GM18861 (cell line): ENCODE results near the gene TRAPPC6A.
"Not testable (repeated sequence)": the region's sequence is repeated elsewhere in the genome, so short reads cannot be mapped to it uniquely, and the experiment has no call there.

Experiments
- ATAC-seq: cut with Tn5 transposase; IDR thresholded peaks from one replicate; pipeline ENCODE4 v1.9.1; 2021; ENCODE audit not compliant: unreplicated experiment

The TRAPPC6A gene

GRCh38 chr19:45133661-45134060 lies 44.4 kb downstream of the TRAPPC6A start:
- ATAC-seq: no peak

GRCh38 chr19:45130888-45131615 lies 47.0 kb downstream of the TRAPPC6A start:
- ATAC-seq: no peak

GRCh38 chr19:45130236-45130635 lies 47.8 kb downstream of the TRAPPC6A start:
- no peak for ATAC-seq

- no peak for ATAC-seq
These were observed 49.2 kb downstream of the TRAPPC6A start for GRCh38 chr19:45128806-45129205.

- ATAC-seq: no peak
These were observed 49.9 kb downstream of the TRAPPC6A start for GRCh38 chr19:45128146-45128545.

- ATAC-seq: no peak
These were observed 51.4 kb downstream of the TRAPPC6A start for GRCh38 chr19:45126654-45127053.

- peak; percentile 55 for ATAC-seq
These were observed 52.0 kb downstream of the TRAPPC6A start for GRCh38 chr19:45125975-45126493.

- ATAC-seq: no peak
These were observed 52.7 kb downstream of the TRAPPC6A start for GRCh38 chr19:45125360-45125759.

- ATAC-seq: no peak
These were observed 54.0 kb downstream of the TRAPPC6A start for GRCh38 chr19:45124021-45124420.

GRCh38 chr19:45123440-45123850 lies 54.6 kb downstream of the TRAPPC6A start:
- ATAC-seq: no peak

- ATAC-seq: no peak
These were observed 55.2 kb downstream of the TRAPPC6A start for GRCh38 chr19:45122832-45123231.

GRCh38 chr19:45121827-45122345 lies 56.2 kb downstream of the TRAPPC6A start:
- ATAC-seq: no peak

- no peak for ATAC-seq
These were observed 58.5 kb downstream of the TRAPPC6A start for GRCh38 chr19:45119582-45119981.

- not testable (repeated sequence) for ATAC-seq
These were observed 59.3 kb downstream of the TRAPPC6A start for GRCh38 chr19:45118591-45119355.

GRCh38 chr19:45118106-45118505 lies 59.9 kb downstream of the TRAPPC6A start:
- ATAC-seq: no peak

GRCh38 chr19:45117671-45118070 lies 60.4 kb downstream of the TRAPPC6A start:
- no peak for ATAC-seq

- ATAC-seq: no peak
These were observed 60.9 kb downstream of the TRAPPC6A start for GRCh38 chr19:45117167-45117594.

GRCh38 chr19:45115809-45116615 lies 62.0 kb downstream of the TRAPPC6A start:
- ATAC-seq: no peak

- no peak for ATAC-seq
These were observed 63.9 kb downstream of the TRAPPC6A start for GRCh38 chr19:45114116-45114515.

- ATAC-seq: no peak
These were observed 64.4 kb downstream of the TRAPPC6A start for GRCh38 chr19:45113628-45114027.
